Gastrocnemius medialis (tissue), 4 donors: ENCODE data around the gene ZNF423. TPM values are rescaled to one million over a fixed set of nuclear protein-coding genes. Genes with fewer than 3 reads are reported as not detected.

Source experiments
- ATAC-seq, 2 donors: fragments of 150-250 bp; one replicate each; pipeline ENCODE4 v1.9.1; 2016
- DNase-seq, 2 donors: peaks; one replicate each; pipeline ENCODE4 v3.0.0-alpha.2; 2019
- H3K27ac ChIP-seq, 4 donors: fragments of 200-600 bp; sonication (generic); 1 replicate in 1 of 4; 2 replicates in 3 of 4; pipeline ENCODE4 v1.5.1; 2016 to 2018; ENCODE audit warnings: mild to moderate bottlenecking in 2 of 4, moderate library complexity in 1 of 4
- H3K27me3 ChIP-seq, 3 donors: fragments of 200-600 bp; sonication (generic) in 2 of 3; 1 replicate in 1 of 3; 2 replicates in 2 of 3; pipeline versions ENCODE4 v1.5.1 to v1.6.0; 2016 to 2019; ENCODE audit warnings: mild to moderate bottlenecking in 1 of 3, moderate library complexity in 1 of 3
- H3K36me3 ChIP-seq, 2 donors: fragments of 200-600 bp; sonication (generic) in 1 of 2; one replicate each; pipeline ENCODE4 v1.5.1; 2017 to 2018
- H3K4me1 ChIP-seq, 2 donors: fragments of 200-600 bp; sonication (generic) in 1 of 2; one replicate each; pipeline ENCODE4 v1.5.1; 2016 to 2017; ENCODE audit warnings: mild to moderate bottlenecking in 2 of 2
- H3K4me3 ChIP-seq, 4 donors: fragments of 200-600 bp; sonication (generic) in 3 of 4; 1 replicate in 1 of 4; 2 replicates in 3 of 4; pipeline ENCODE4 v1.5.1; 2016 to 2019; ENCODE audit warnings: mild to moderate bottlenecking in 2 of 4
- H3K9me3 ChIP-seq, 3 donors: fragments of 200-600 bp; sonication (generic) in 2 of 3; 1 replicate in 1 of 3; 2 replicates in 2 of 3; pipeline ENCODE4 v1.5.1; 2016 to 2019
- CTCF ChIP-seq, 5 experiments: fragments of 450-650 bp in 3 of 5; fragments of 200-600 bp in 2 of 5; sonication (generic) in 2 of 5; IDR thresholded peaks in 4 of 5; conservative IDR thresholded peaks in 1 of 5; 1 replicate in 4 of 5; 2 replicates in 1 of 5; pipeline ENCODE4 v1.5.1; 2016 to 2019; ENCODE audit warnings: antibody characterized with exemption in 5 of 5, mild to moderate bottlenecking in 3 of 5, moderate library complexity in 3 of 5
- POLR2A ChIP-seq, 2 donors: fragments of 450-650 bp; IDR thresholded peaks; one replicate each; pipeline ENCODE4 v1.6.1; 2017; ENCODE audit warnings: antibody characterized with exemption in 2 of 2, mild to moderate bottlenecking in 2 of 2, moderate library complexity in 2 of 2
- in situ Hi-C, 4 donors: fragments of 200-750 bp; cut with MboI; loops; one replicate each; pipeline versions ENCODE4 v1.15.0 to v1.8.0; 2017; ENCODE audit warnings: low sequenced_read_pairs in 4 of 4
- intact Hi-C: fragments of 100-400 bp; cut with DNase I; formaldehyde crosslinking; loops from one replicate; pipeline ENCODE4 v1.15.1; 2023; ENCODE audit warnings: low total_unique reads
- total RNA-seq, 4 donors: library from RNA; depleted of rRNA; stranded (reverse); fragments of >200 nt; gene quantifications; one replicate each; pipeline versions ENCODE4 v1.1.0 to v1.2.3, GENCODE V29; 2016

ZNF423 gene
- total RNA-seq, 4 donors from 2014 or later, result 8.4 to 15.8 (median 12.5) TPM

- H3K9me3 ChIP-seq, result no peaks in the 10 kb centered on the region
- H3K27ac ChIP-seq, result no peak overlapping the region
- ATAC-seq, result no peak
- in situ Hi-C loops (no loop called here), intact Hi-C loops (no loop called here)
- no peak overlapping the region for H3K4me3 ChIP-seq
- H3K27me3 ChIP-seq, result no peaks in the 10 kb centered on the region
- no peaks in the 10 kb centered on the region for H3K36me3 ChIP-seq
- TF ChIP-seq CTCF (IDR thresholded peaks at IDR 0.05 in 4 of 5, conservative IDR thresholded peaks at IDR 0.05 in 1 of 5) (no peak), POLR2A (IDR thresholded peaks at IDR 0.05) (no peak)
- H3K4me1 ChIP-seq, result peaks cover 1 to 5% of the 10 kb centered on the region in 2 donors
- no peak for DNase-seq
These were observed 147.4 kb downstream of the ZNF423 start for GRCh38 chr16:49708491-49708890.

- Histone ChIP-seq H3K4me3 (no peak overlapping the region), H3K36me3 (no peaks in the 10 kb centered on the region), H3K27ac (no peak overlapping the region), H3K4me1 (peaks cover 9 to 15% of the 10 kb centered on the region in 2 donors), H3K9me3 (no peaks in the 10 kb centered on the region), H3K27me3 (no peaks in the 10 kb centered on the region)
- no peak for DNase-seq
- intact Hi-C loops (no loop called here), in situ Hi-C loops (no loop called here)
- no peak for ATAC-seq
- no peak for TF ChIP-seq CTCF (IDR thresholded peaks at IDR 0.05 in 4 of 5, conservative IDR thresholded peaks at IDR 0.05 in 1 of 5)
These were observed 149.1 kb downstream of the ZNF423 start for GRCh38 chr16:49706620-49707355.

GRCh38 chr16:49704586-49705155, 151.2 kb downstream of the ZNF423 start:
- no peaks in the 10 kb centered on the region for H3K27me3 ChIP-seq
- no peak overlapping the region for H3K27ac ChIP-seq
- in situ Hi-C loops, result no loop called here
- no peak overlapping the region for H3K4me3 ChIP-seq
- peaks cover 24 to 26% of the 10 kb centered on the region in 2 donors for H3K4me1 ChIP-seq
- DNase-seq (no peak), ATAC-seq (no peak)
- intact Hi-C loops, result no loop called here
- no peaks in the 10 kb centered on the region for H3K36me3 ChIP-seq
- no peaks in the 10 kb centered on the region for H3K9me3 ChIP-seq
- no peak for TF ChIP-seq CTCF (IDR thresholded peaks at IDR 0.05 in 4 of 5, conservative IDR thresholded peaks at IDR 0.05 in 1 of 5)
- no peak for TF ChIP-seq POLR2A (IDR thresholded peaks at IDR 0.05)

- no peaks in the 10 kb centered on the region for H3K27me3 ChIP-seq
- no peak for TF ChIP-seq CTCF (IDR thresholded peaks at IDR 0.05 in 4 of 5, conservative IDR thresholded peaks at IDR 0.05 in 1 of 5)
- no peak for TF ChIP-seq POLR2A (IDR thresholded peaks at IDR 0.05)
- in situ Hi-C loops, result no loop called here
- intact Hi-C loops, result no loop called here
- H3K4me1 ChIP-seq, result peaks cover 31 to 35% of the 10 kb centered on the region in 2 donors
- no peak for DNase-seq
- no peak for ATAC-seq
- H3K36me3 ChIP-seq, result no peaks in the 10 kb centered on the region
- H3K9me3 ChIP-seq, result no peaks in the 10 kb centered on the region
- H3K4me3 ChIP-seq, result no peak overlapping the region
- H3K27ac ChIP-seq, result no peak overlapping the region
These were observed 152.4 kb downstream of the ZNF423 start for GRCh38 chr16:49703483-49703882.
